Activated B cell treated with CpG ODN at 0.5 μM for 24 hours (primary cell): Measurements from ENCODE around the gene PRKCE. TPM values are rescaled to one million over a fixed set of nuclear protein-coding genes. Genes with fewer than 3 reads are reported as not detected.
A peak's percentile ranks its signal among the peaks of the same experiment; 100 is the strongest.

Source experiments
- ATAC-seq: fragments of 200-7000 bp; cut with Tn5 transposase; one replicate; pipeline ENCODE4 v1.10.0; 2021; ENCODE audit warnings: low read depth, mild to moderate bottlenecking, moderate library complexity
- CTCF ChIA-PET: fragments of 350-600 bp; sonication (Branson Sonifier 250); formaldehyde crosslinking; loops from one replicate; lab custom pipeline; 2021; ENCODE audit warnings: antibody characterized with exemption; lab: Charles Lee
- POLR2A ChIA-PET: fragments of 350-600 bp; sonication (Branson Sonifier 250); formaldehyde crosslinking; loops from one replicate; lab custom pipeline; 2021; ENCODE audit warnings: antibody characterized with exemption; lab: Charles Lee
- DNase-seq: peaks from one replicate; pipeline ENCODE4 v3.0.0; 2022
- H3K27ac Mint-ChIP-seq: one replicate; pipeline ENCODE4 v1.8.0; 2020; ENCODE audit warnings: mixed read lengths
- H3K27me3 Mint-ChIP-seq: one replicate; pipeline ENCODE4 v1.8.0; 2021; ENCODE audit warnings: mixed read lengths
- H3K36me3 Mint-ChIP-seq: one replicate; pipeline ENCODE4 v1.8.0; 2021; ENCODE audit warnings: low read depth, mixed read lengths
- H3K4me1 Mint-ChIP-seq: one replicate; pipeline ENCODE4 v1.8.0; 2021; ENCODE audit warnings: mixed read lengths
- H3K4me3 Mint-ChIP-seq: one replicate; pipeline ENCODE4 v1.8.0; 2020; ENCODE audit warnings: mild to moderate bottlenecking, mixed read lengths
- H3K9me3 Mint-ChIP-seq: one replicate; pipeline ENCODE4 v1.8.0; 2020; ENCODE audit warnings: mixed read lengths
- intact Hi-C: fragments of 100-400 bp; cut with micrococcal nuclease; formaldehyde crosslinking; loops from one replicate; pipeline ENCODE4 v1.15.1; 2024
- total RNA-seq: library from RNA; stranded (reverse); gene quantifications from 2 replicates; pipeline ENCODE4 v1.2.3, GENCODE V29; 2022
- TF ChIP-seq, protein P1 (sequence below): fragments of 200-600 bp; IDR thresholded peaks from one replicate; pipeline ENCODE4 v1.8.0; 2022; ENCODE audit warnings: antibody characterized with exemption, mild to moderate bottlenecking

PRKCE gene
- total RNA-seq, 1 donor from 2014 or later: 53.8 TPM

DNA sequence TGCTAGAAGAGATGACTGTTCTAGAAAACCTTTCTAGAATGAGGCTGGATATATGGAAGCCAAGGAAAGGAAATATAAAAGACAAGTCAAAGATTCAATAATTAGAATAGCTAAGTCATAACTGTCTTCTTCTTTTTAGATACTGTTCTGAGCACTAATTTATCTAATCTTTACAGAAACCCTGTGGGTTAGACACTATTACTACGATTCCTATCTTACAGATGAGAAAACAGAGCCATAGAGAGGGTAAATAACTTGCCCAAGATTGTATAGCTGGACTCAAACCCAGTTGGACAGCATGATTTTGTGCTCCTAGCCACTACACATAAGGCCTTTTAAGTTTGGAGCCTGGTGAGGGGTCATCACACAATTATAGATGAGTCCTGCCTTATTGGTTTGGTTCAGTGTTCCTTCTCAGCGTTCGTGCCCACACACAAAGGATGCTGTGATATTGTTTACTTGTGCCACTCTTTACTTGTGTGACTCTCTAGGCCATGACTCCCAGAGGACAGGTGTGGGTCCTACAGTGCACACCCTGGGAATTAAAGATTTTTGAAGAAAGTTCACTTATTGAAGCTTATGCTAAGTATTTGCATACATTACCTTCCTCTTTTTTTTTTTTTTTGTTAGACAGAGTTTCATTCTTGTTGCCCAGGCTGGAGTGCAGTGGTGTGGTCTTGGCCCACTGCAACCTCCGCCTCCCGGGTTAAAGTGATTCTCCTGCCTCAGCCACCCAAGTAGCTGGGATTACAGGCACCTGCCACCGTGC is 153.7 kb downstream of the PRKCE start:
- TF ChIP-seq, protein P1, sequence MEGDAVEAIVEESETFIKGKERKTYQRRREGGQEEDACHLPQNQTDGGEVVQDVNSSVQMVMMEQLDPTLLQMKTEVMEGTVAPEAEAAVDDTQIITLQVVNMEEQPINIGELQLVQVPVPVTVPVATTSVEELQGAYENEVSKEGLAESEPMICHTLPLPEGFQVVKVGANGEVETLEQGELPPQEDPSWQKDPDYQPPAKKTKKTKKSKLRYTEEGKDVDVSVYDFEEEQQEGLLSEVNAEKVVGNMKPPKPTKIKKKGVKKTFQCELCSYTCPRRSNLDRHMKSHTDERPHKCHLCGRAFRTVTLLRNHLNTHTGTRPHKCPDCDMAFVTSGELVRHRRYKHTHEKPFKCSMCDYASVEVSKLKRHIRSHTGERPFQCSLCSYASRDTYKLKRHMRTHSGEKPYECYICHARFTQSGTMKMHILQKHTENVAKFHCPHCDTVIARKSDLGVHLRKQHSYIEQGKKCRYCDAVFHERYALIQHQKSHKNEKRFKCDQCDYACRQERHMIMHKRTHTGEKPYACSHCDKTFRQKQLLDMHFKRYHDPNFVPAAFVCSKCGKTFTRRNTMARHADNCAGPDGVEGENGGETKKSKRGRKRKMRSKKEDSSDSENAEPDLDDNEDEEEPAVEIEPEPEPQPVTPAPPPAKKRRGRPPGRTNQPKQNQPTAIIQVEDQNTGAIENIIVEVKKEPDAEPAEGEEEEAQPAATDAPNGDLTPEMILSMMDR: no peak
- peak; percentile 42 for ATAC-seq
- POLR2A ChIA-PET: interaction anchor here (1.0 kb wide), 1 partner anchor 15 kb away, joined by 4 read pairs; no protein-coding TSS in a partner anchor

DNA sequence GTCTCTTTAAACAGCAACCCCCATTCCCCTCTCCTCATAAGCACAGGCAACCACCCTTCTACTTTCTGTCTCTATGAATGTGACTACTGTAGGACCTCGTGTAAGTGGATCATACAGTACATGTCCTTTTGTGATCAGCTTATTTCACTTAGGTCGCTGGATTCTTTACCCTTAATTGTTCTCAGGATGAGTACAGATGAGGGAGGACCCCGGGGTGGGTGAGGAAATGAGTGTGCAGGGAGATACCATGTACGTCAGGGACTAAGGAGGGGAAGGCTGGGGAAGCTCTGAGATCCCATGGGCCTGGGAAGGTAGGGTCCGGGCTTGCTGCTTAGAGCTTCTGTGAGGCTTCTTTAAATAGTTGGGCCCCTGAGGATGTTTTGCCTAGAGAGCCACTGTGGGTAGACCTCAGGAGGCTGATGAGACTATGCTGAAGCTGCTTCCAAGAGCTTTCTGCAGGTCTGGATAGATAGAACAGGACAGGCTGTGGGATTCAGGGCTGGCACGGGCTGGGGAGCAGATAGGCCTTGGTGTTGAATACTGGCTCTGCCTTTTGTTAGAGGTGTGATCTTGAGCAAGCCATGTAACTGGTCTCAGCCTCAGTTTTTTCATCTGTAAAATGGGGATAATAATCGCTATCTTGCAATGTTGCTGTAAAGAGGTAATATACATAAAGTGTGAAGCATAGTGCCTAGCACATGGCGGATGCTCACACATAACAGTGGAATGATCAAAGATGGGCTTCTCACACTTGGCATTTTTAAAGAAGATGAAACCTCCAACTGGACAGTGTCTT is 155.3 kb downstream of the PRKCE start:
- no peak for ATAC-seq
- Mint-ChIP-seq H3K27ac (no peak overlapping the region), H3K36me3 (no peaks in the 10 kb centered on the region), H3K9me3 (no peaks in the 10 kb centered on the region), H3K4me1 (peaks cover 46% of the 10 kb centered on the region), H3K27me3 (no peaks in the 10 kb centered on the region), H3K4me3 (no peak overlapping the region)
- ChIA-PET POLR2A (no interaction called here), CTCF (no interaction called here)
- intact Hi-C loops: no loop called here
- DNase-seq: no peak
- TF ChIP-seq, protein P1: no peak

More for the DNA sequence above, 153.7 kb downstream of the PRKCE start:
- no peak for DNase-seq
- CTCF ChIA-PET: interaction anchor here (0.9 kb wide), 1 partner anchor 20 kb away, joined by 3 read pairs; no protein-coding TSS in a partner anchor
- Mint-ChIP-seq H3K4me1 (peaks cover 61% of the 10 kb centered on the region), H3K27ac (no peak overlapping the region), H3K9me3 (no peaks in the 10 kb centered on the region), H3K27me3 (no peaks in the 10 kb centered on the region), H3K4me3 (no peak overlapping the region), H3K36me3 (no peaks in the 10 kb centered on the region)
- intact Hi-C loops: no loop called here

- Mint-ChIP-seq H3K36me3 (no peaks in the 10 kb centered on the region), H3K4me3 (no peak overlapping the region), H3K9me3 (no peaks in the 10 kb centered on the region), H3K4me1 (peaks cover 45% of the 10 kb centered on the region), H3K27me3 (no peaks in the 10 kb centered on the region), H3K27ac (no peak overlapping the region)
- intact Hi-C loops: no loop called here
- TF ChIP-seq, protein P1: no peak
- CTCF ChIA-PET: no interaction called here
- POLR2A ChIA-PET: interaction anchor here (0.9 kb wide), 1 partner anchor 110 kb away, joined by 3 read pairs; no protein-coding TSS in a partner anchor
- ATAC-seq (no peak), DNase-seq (no peak)
Measured at GRCh38 chr2:45808294-45808800, 156.9 kb downstream of the PRKCE start.

GRCh38 chr2:45809205-45809604 is 157.7 kb downstream of the PRKCE start:
- ATAC-seq (no peak), DNase-seq (no peak)
- Mint-ChIP-seq H3K4me3 (no peak overlapping the region), H3K4me1 (peaks cover 41% of the 10 kb centered on the region), H3K27ac (no peak overlapping the region), H3K9me3 (no peaks in the 10 kb centered on the region), H3K27me3 (no peaks in the 10 kb centered on the region), H3K36me3 (no peaks in the 10 kb centered on the region)
- ChIA-PET CTCF (no interaction called here), POLR2A (interaction anchor here (0.9 kb wide), 1 partner anchor 109 kb away, joined by 3 read pairs; no protein-coding TSS in a partner anchor)
- TF ChIP-seq, protein P1: no peak
- intact Hi-C loops: no loop called here

- DNase-seq: no peak
- Mint-ChIP-seq H3K27ac (no peak overlapping the region), H3K27me3 (no peaks in the 10 kb centered on the region), H3K9me3 (no peaks in the 10 kb centered on the region), H3K36me3 (no peaks in the 10 kb centered on the region), H3K4me1 (peaks cover 20% of the 10 kb centered on the region), H3K4me3 (no peak overlapping the region)
- no peak for ATAC-seq
- intact Hi-C loops: no loop called here
- TF ChIP-seq, protein P1: no peak
- ChIA-PET POLR2A (no interaction called here), CTCF (no interaction called here)
Measured at GRCh38 chr2:45812011-45812500, 160.6 kb downstream of the PRKCE start.
